ENCODE measurements around the gene CBARP.

DNA sequence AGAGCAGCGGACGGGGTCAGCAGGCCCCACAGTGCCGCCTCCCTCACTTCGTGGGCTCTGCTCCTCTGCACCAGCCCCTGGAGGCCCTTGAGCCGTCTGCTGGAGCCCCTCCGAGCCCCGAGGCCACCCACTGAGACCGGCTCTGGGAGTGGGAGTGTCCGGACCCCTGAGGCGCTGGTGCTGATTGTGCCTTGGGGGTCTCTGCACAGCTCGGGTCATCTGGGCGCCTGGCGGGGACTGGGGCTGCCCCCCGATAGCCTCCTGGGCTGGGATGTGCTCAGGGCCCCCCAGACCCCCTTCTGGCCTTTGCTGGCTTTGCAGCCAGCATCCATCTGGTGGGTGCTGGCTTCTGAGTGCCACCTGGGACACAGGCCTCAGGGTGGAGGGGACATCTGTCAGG, 15.4 kb downstream of the CBARP start:
- TF ChIP-seq, protein P1, sequence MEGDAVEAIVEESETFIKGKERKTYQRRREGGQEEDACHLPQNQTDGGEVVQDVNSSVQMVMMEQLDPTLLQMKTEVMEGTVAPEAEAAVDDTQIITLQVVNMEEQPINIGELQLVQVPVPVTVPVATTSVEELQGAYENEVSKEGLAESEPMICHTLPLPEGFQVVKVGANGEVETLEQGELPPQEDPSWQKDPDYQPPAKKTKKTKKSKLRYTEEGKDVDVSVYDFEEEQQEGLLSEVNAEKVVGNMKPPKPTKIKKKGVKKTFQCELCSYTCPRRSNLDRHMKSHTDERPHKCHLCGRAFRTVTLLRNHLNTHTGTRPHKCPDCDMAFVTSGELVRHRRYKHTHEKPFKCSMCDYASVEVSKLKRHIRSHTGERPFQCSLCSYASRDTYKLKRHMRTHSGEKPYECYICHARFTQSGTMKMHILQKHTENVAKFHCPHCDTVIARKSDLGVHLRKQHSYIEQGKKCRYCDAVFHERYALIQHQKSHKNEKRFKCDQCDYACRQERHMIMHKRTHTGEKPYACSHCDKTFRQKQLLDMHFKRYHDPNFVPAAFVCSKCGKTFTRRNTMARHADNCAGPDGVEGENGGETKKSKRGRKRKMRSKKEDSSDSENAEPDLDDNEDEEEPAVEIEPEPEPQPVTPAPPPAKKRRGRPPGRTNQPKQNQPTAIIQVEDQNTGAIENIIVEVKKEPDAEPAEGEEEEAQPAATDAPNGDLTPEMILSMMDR (IDR thresholded peaks at IDR 0.05; ENCODE audit: low read depth, low read length, missing input control) = no peak
- TF ChIP-seq, protein P2, sequence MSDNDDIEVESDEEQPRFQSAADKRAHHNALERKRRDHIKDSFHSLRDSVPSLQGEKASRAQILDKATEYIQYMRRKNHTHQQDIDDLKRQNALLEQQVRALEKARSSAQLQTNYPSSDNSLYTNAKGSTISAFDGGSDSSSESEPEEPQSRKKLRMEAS (IDR thresholded peaks at IDR 0.05) = no peak
- no peak for TF ChIP-seq GABPA (IDR thresholded peaks at IDR 0.05 in 1 of 2, conservative IDR thresholded peaks at IDR 0.05 in 1 of 2)
- TF ChIP-seq TAF1 (conservative IDR thresholded peaks at IDR 0.05) = no peak
- no peak for TF ChIP-seq EGR1 (IDR thresholded peaks at IDR 0.05; ENCODE audit: low read depth in 2 of 2)
- no peak for TF ChIP-seq YY1 (IDR thresholded peaks at IDR 0.05)
- TF ChIP-seq, protein P3, sequence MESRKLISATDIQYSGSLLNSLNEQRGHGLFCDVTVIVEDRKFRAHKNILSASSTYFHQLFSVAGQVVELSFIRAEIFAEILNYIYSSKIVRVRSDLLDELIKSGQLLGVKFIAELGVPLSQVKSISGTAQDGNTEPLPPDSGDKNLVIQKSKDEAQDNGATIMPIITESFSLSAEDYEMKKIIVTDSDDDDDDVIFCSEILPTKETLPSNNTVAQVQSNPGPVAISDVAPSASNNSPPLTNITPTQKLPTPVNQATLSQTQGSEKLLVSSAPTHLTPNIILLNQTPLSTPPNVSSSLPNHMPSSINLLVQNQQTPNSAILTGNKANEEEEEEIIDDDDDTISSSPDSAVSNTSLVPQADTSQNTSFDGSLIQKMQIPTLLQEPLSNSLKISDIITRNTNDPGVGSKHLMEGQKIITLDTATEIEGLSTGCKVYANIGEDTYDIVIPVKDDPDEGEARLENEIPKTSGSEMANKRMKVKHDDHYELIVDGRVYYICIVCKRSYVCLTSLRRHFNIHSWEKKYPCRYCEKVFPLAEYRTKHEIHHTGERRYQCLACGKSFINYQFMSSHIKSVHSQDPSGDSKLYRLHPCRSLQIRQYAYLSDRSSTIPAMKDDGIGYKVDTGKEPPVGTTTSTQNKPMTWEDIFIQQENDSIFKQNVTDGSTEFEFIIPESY (IDR thresholded peaks at IDR 0.05) = no peak
- TF ChIP-seq, protein P4, sequence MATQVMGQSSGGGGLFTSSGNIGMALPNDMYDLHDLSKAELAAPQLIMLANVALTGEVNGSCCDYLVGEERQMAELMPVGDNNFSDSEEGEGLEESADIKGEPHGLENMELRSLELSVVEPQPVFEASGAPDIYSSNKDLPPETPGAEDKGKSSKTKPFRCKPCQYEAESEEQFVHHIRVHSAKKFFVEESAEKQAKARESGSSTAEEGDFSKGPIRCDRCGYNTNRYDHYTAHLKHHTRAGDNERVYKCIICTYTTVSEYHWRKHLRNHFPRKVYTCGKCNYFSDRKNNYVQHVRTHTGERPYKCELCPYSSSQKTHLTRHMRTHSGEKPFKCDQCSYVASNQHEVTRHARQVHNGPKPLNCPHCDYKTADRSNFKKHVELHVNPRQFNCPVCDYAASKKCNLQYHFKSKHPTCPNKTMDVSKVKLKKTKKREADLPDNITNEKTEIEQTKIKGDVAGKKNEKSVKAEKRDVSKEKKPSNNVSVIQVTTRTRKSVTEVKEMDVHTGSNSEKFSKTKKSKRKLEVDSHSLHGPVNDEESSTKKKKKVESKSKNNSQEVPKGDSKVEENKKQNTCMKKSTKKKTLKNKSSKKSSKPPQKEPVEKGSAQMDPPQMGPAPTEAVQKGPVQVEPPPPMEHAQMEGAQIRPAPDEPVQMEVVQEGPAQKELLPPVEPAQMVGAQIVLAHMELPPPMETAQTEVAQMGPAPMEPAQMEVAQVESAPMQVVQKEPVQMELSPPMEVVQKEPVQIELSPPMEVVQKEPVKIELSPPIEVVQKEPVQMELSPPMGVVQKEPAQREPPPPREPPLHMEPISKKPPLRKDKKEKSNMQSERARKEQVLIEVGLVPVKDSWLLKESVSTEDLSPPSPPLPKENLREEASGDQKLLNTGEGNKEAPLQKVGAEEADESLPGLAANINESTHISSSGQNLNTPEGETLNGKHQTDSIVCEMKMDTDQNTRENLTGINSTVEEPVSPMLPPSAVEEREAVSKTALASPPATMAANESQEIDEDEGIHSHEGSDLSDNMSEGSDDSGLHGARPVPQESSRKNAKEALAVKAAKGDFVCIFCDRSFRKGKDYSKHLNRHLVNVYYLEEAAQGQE (IDR thresholded peaks at IDR 0.05) = no peak
- TF ChIP-seq FOXA1 (IDR thresholded peaks at IDR 0.05) = no peak
- TF ChIP-seq SP1 (IDR thresholded peaks at IDR 0.05) = no peak

All from liver (tissue), 3 donors.